ENCODE data around the gene PIGK.

DNA sequence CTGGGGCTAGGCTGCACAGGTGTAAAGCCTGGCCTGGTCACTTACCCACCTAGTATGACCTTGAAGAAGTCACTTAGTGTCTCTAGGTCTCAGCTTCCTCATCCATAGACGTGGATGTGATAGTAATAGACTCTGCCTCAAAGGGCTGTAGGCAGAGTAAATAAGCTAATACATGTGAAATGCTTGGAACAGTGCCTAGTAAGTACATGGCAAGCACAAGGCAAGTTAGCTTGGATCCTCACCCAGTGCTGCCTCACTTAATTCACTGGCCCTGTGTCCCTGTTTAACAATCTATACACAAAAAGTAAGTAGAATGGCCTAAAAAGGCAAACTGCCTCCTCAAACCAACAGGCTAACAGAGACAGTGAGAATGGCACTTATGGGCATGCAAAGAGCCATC is 167.8 kb downstream of the PIGK start:
- TF ChIP-seq, protein P1, sequence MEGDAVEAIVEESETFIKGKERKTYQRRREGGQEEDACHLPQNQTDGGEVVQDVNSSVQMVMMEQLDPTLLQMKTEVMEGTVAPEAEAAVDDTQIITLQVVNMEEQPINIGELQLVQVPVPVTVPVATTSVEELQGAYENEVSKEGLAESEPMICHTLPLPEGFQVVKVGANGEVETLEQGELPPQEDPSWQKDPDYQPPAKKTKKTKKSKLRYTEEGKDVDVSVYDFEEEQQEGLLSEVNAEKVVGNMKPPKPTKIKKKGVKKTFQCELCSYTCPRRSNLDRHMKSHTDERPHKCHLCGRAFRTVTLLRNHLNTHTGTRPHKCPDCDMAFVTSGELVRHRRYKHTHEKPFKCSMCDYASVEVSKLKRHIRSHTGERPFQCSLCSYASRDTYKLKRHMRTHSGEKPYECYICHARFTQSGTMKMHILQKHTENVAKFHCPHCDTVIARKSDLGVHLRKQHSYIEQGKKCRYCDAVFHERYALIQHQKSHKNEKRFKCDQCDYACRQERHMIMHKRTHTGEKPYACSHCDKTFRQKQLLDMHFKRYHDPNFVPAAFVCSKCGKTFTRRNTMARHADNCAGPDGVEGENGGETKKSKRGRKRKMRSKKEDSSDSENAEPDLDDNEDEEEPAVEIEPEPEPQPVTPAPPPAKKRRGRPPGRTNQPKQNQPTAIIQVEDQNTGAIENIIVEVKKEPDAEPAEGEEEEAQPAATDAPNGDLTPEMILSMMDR (IDR thresholded peaks at IDR 0.05; ENCODE audit: low read length) = no peak
- no peak for TF ChIP-seq EZH2 (optimal IDR thresholded peaks at IDR 0.05; ENCODE audit: low read depth, low read length)
